ENCODE measurements around the gene IP6K3. TPM values are rescaled to one million over a fixed set of nuclear protein-coding genes. Genes with fewer than 3 reads are reported as not detected.

The IP6K3 gene
- total RNA-seq, 2 experiments from 2014 or later = not detected

GRCh38 chr6:33739571-33739970 is 7.1 kb downstream of the IP6K3 start:
- no peaks in the 10 kb centered on the region for H3K36me3 Mint-ChIP-seq (ENCODE audit: low read depth)
- H3K27me3 Mint-ChIP-seq = peaks cover 7% of the 10 kb centered on the region
- no peak for DNase-seq
- H3K4me1 Mint-ChIP-seq = no peaks in the 10 kb centered on the region
- no peak overlapping the region for H3K27ac Mint-ChIP-seq
- no peak overlapping the region for H3K4me3 Mint-ChIP-seq
- no peaks in the 10 kb centered on the region for H3K9me3 Mint-ChIP-seq
- POLR2A ChIA-PET = no interaction called here
- CTCF ChIA-PET = interaction anchor here (0.6 kb wide), 1 partner anchor 480 kb away, joined by 5 read pairs; no protein-coding TSS in a partner anchor

GRCh38 chr6:33738879-33739278 is 7.8 kb downstream of the IP6K3 start:
- no peak overlapping the region for H3K4me3 Mint-ChIP-seq
- ChIA-PET POLR2A (no interaction called here), CTCF (interaction anchor here (0.6 kb wide), 1 partner anchor 480 kb away, joined by 5 read pairs; no protein-coding TSS in a partner anchor)
- no peak overlapping the region for H3K27ac Mint-ChIP-seq
- no peak for DNase-seq
- H3K36me3 Mint-ChIP-seq (ENCODE audit: low read depth) = no peaks in the 10 kb centered on the region
- H3K4me1 Mint-ChIP-seq = no peaks in the 10 kb centered on the region
- H3K27me3 Mint-ChIP-seq = peaks cover 4% of the 10 kb centered on the region
- H3K9me3 Mint-ChIP-seq = no peaks in the 10 kb centered on the region

- Mint-ChIP-seq H3K27ac (no peak overlapping the region), H3K4me1 (no peaks in the 10 kb centered on the region), H3K27me3 (peaks cover 4% of the 10 kb centered on the region), H3K36me3 (ENCODE audit: low read depth) (no peaks in the 10 kb centered on the region), H3K9me3 (no peaks in the 10 kb centered on the region), H3K4me3 (no peak overlapping the region)
- ChIA-PET CTCF (interaction anchor here (1.3 kb wide), 1 partner anchor 13 kb away, joined by 3 read pairs; no protein-coding TSS in a partner anchor), POLR2A (no interaction called here)
- no peak for DNase-seq
Measured at GRCh38 chr6:33738153-33738552, 8.6 kb downstream of the IP6K3 start.

GRCh38 chr6:33737267-33738026 is 9.3 kb downstream of the IP6K3 start:
- Mint-ChIP-seq H3K4me3 (no peak overlapping the region), H3K36me3 (ENCODE audit: low read depth) (no peaks in the 10 kb centered on the region), H3K27me3 (no peaks in the 10 kb centered on the region), H3K27ac (no peak overlapping the region), H3K9me3 (no peaks in the 10 kb centered on the region), H3K4me1 (no peaks in the 10 kb centered on the region)
- ChIA-PET CTCF (interaction anchor here (1.0 to 1.3 kb wide), 2 partner anchors 14 to 26 kb away, joined by 3 read pairs; partner anchors contain the start of gene UQCC2), POLR2A (no interaction called here)
- no peak for DNase-seq

GRCh38 chr6:33735216-33735615 is 11.5 kb downstream of the IP6K3 start:
- no peaks in the 10 kb centered on the region for H3K36me3 Mint-ChIP-seq (ENCODE audit: low read depth)
- H3K9me3 Mint-ChIP-seq = no peaks in the 10 kb centered on the region
- H3K4me3 Mint-ChIP-seq = no peak overlapping the region
- no peaks in the 10 kb centered on the region for H3K4me1 Mint-ChIP-seq
- CTCF ChIA-PET = no interaction called here
- no peaks in the 10 kb centered on the region for H3K27me3 Mint-ChIP-seq
- DNase-seq = no peak
- POLR2A ChIA-PET = no interaction called here
- H3K27ac Mint-ChIP-seq = no peak overlapping the region

GRCh38 chr6:33733709-33734007 is 13.0 kb downstream of the IP6K3 start:
- no peaks in the 10 kb centered on the region for H3K4me1 Mint-ChIP-seq
- no peaks in the 10 kb centered on the region for H3K9me3 Mint-ChIP-seq
- no peak overlapping the region for H3K27ac Mint-ChIP-seq
- H3K4me3 Mint-ChIP-seq = no peak overlapping the region
- no peak for DNase-seq
- CTCF ChIA-PET = no interaction called here
- POLR2A ChIA-PET = no interaction called here
- no peaks in the 10 kb centered on the region for H3K36me3 Mint-ChIP-seq (ENCODE audit: low read depth)
- no peaks in the 10 kb centered on the region for H3K27me3 Mint-ChIP-seq

- ChIA-PET POLR2A (no interaction called here), CTCF (no interaction called here)
- Mint-ChIP-seq H3K36me3 (ENCODE audit: low read depth) (no peaks in the 10 kb centered on the region), H3K4me1 (no peaks in the 10 kb centered on the region), H3K27ac (peak overlapping the region; percentile 14), H3K9me3 (no peaks in the 10 kb centered on the region), H3K4me3 (no peak overlapping the region), H3K27me3 (no peaks in the 10 kb centered on the region)
- no peak for DNase-seq
Measured at GRCh38 chr6:33732817-33733708, 13.6 kb downstream of the IP6K3 start.

- H3K27ac Mint-ChIP-seq = no peak overlapping the region
- ChIA-PET POLR2A (no interaction called here), CTCF (no interaction called here)
- H3K9me3 Mint-ChIP-seq = no peaks in the 10 kb centered on the region
- no peak for DNase-seq
- H3K4me1 Mint-ChIP-seq = no peaks in the 10 kb centered on the region
- no peaks in the 10 kb centered on the region for H3K36me3 Mint-ChIP-seq (ENCODE audit: low read depth)
- H3K27me3 Mint-ChIP-seq = no peaks in the 10 kb centered on the region
- H3K4me3 Mint-ChIP-seq = no peak overlapping the region
Measured at GRCh38 chr6:33732385-33732784, 14.3 kb downstream of the IP6K3 start.

- ChIA-PET CTCF (no interaction called here), POLR2A (no interaction called here)
- Mint-ChIP-seq H3K36me3 (ENCODE audit: low read depth) (no peaks in the 10 kb centered on the region), H3K9me3 (no peaks in the 10 kb centered on the region), H3K4me1 (no peaks in the 10 kb centered on the region), H3K27ac (no peak overlapping the region), H3K4me3 (no peak overlapping the region), H3K27me3 (no peaks in the 10 kb centered on the region)
- no peak for DNase-seq
Measured at GRCh38 chr6:33731751-33732282, 14.9 kb downstream of the IP6K3 start.

GRCh38 chr6:33731035-33731434 is 15.7 kb downstream of the IP6K3 start:
- Mint-ChIP-seq H3K4me3 (no peak overlapping the region), H3K27me3 (no peaks in the 10 kb centered on the region), H3K9me3 (no peaks in the 10 kb centered on the region), H3K36me3 (ENCODE audit: low read depth) (no peaks in the 10 kb centered on the region), H3K4me1 (no peaks in the 10 kb centered on the region), H3K27ac (no peak overlapping the region)
- ChIA-PET CTCF (interaction anchor here (1.0 kb wide), 1 partner anchor 14 kb away, joined by 3 read pairs; no protein-coding TSS in a partner anchor), POLR2A (no interaction called here)
- DNase-seq = no peak

- no peak overlapping the region for H3K27ac Mint-ChIP-seq
- DNase-seq = no peak
- no peak overlapping the region for H3K4me3 Mint-ChIP-seq
- POLR2A ChIA-PET = no interaction called here
- H3K4me1 Mint-ChIP-seq = no peaks in the 10 kb centered on the region
- no peaks in the 10 kb centered on the region for H3K9me3 Mint-ChIP-seq
- H3K36me3 Mint-ChIP-seq (ENCODE audit: low read depth) = no peaks in the 10 kb centered on the region
- no peaks in the 10 kb centered on the region for H3K27me3 Mint-ChIP-seq
- CTCF ChIA-PET = interaction anchor here (1.0 kb wide), 1 partner anchor 14 kb away, joined by 3 read pairs; no protein-coding TSS in a partner anchor
Measured at GRCh38 chr6:33730611-33731010, 16.1 kb downstream of the IP6K3 start.

- no peak overlapping the region for H3K27ac Mint-ChIP-seq
- no peak for DNase-seq
- no peaks in the 10 kb centered on the region for H3K27me3 Mint-ChIP-seq
- H3K4me3 Mint-ChIP-seq = no peak overlapping the region
- ChIA-PET POLR2A (no interaction called here), CTCF (interaction anchor here (0.6 kb wide), 1 partner anchor 382 kb away, joined by 3 read pairs; no protein-coding TSS in a partner anchor)
- H3K36me3 Mint-ChIP-seq (ENCODE audit: low read depth) = no peaks in the 10 kb centered on the region
- peaks cover 8% of the 10 kb centered on the region for H3K4me1 Mint-ChIP-seq
- no peaks in the 10 kb centered on the region for H3K9me3 Mint-ChIP-seq
Measured at GRCh38 chr6:33729059-33729458, 17.6 kb downstream of the IP6K3 start.

- Mint-ChIP-seq H3K4me3 (no peak overlapping the region), H3K4me1 (peaks cover 12% of the 10 kb centered on the region), H3K9me3 (no peaks in the 10 kb centered on the region), H3K36me3 (ENCODE audit: low read depth) (no peaks in the 10 kb centered on the region), H3K27ac (no peak overlapping the region), H3K27me3 (peaks cover 3% of the 10 kb centered on the region)
- POLR2A ChIA-PET = no interaction called here
- no peak for DNase-seq
- CTCF ChIA-PET = interaction anchor here (0.7 kb wide), 1 partner anchor 17 kb away, joined by 3 read pairs; the partner anchor contains the start of gene UQCC2
Measured at GRCh38 chr6:33728438-33728837, 18.3 kb downstream of the IP6K3 start.
